Muscle layer of duodenum (tissue), 2 donors: Measurements from ENCODE around the gene TBL1XR1.

Experiments
- H3K27ac ChIP-seq: one replicate; pipeline ENCODE4 v1.7.0; 2013; ENCODE audit warnings: mild to moderate bottlenecking, low read length
- H3K27me3 ChIP-seq: one replicate; pipeline ENCODE4 v1.7.0; 2013; ENCODE audit warnings: low read depth, mild to moderate bottlenecking, control low read depth, low read length
- H3K36me3 ChIP-seq, 2 donors: one replicate each; pipeline ENCODE4 v1.7.0; 2013; ENCODE audit warnings: low read length in 2 of 2, control low read depth in 1 of 2, mild to moderate bottlenecking in 1 of 2; ENCODE audit not compliant: insufficient read depth in 2 of 2, control insufficient read depth in 1 of 2
- H3K4me1 ChIP-seq, 2 donors: one replicate each; pipeline ENCODE4 v1.7.0; 2013; ENCODE audit warnings: low read length in 2 of 2, mild to moderate bottlenecking in 2 of 2, control low read depth in 1 of 2, moderate library complexity in 1 of 2; ENCODE audit not compliant: insufficient read depth in 2 of 2, control insufficient read depth in 1 of 2
- H3K4me3 ChIP-seq, 2 donors: one replicate each; pipeline ENCODE4 v1.7.0; 2013; ENCODE audit warnings: low read length in 2 of 2, low read depth in 1 of 2, mild to moderate bottlenecking in 1 of 2
- H3K9me3 ChIP-seq, 2 donors: one replicate each; pipeline ENCODE4 v1.7.0; 2013; ENCODE audit warnings: low read length in 2 of 2, control low read depth in 1 of 2, mild to moderate bottlenecking in 1 of 2; ENCODE audit not compliant: control insufficient read depth in 1 of 2
- donor health status: healthy.

Gene TBL1XR1

GRCh38 chr3:177104299-177104992, 92.8 kb downstream of the TBL1XR1 start:
- no peaks in the 10 kb centered on the region for H3K27me3 ChIP-seq
- H3K27ac ChIP-seq = no peak overlapping the region
- H3K4me1 ChIP-seq = peaks cover 4 to 32% of the 10 kb centered on the region in 2 donors
- H3K36me3 ChIP-seq = no peaks in the 10 kb centered on the region
- no peaks in the 10 kb centered on the region for H3K9me3 ChIP-seq
- H3K4me3 ChIP-seq = no peak overlapping the region

GRCh38 chr3:177102553-177102952, 94.7 kb downstream of the TBL1XR1 start:
- Histone ChIP-seq H3K4me3 (no peak overlapping the region), H3K27me3 (no peaks in the 10 kb centered on the region), H3K27ac (no peak overlapping the region), H3K9me3 (no peaks in the 10 kb centered on the region), H3K4me1 (peaks cover 4 to 24% of the 10 kb centered on the region in 2 donors), H3K36me3 (no peaks in the 10 kb centered on the region)

GRCh38 chr3:177098551-177098950, 98.7 kb downstream of the TBL1XR1 start:
- Histone ChIP-seq H3K9me3 (no peaks in the 10 kb centered on the region), H3K27ac (no peak overlapping the region), H3K27me3 (no peaks in the 10 kb centered on the region), H3K36me3 (no peaks in the 10 kb centered on the region), H3K4me1 (peaks cover 0 to 13% of the 10 kb centered on the region in 2 donors), H3K4me3 (no peak overlapping the region)

- Histone ChIP-seq H3K27ac (no peak overlapping the region), H3K27me3 (no peaks in the 10 kb centered on the region), H3K9me3 (peaks cover 0 to 4% of the 10 kb centered on the region in 2 donors), H3K4me3 (no peak overlapping the region), H3K4me1 (peaks cover 0 to 4% of the 10 kb centered on the region in 2 donors), H3K36me3 (no peaks in the 10 kb centered on the region)
These were observed 100.7 kb downstream of the TBL1XR1 start for GRCh38 chr3:177096615-177097014.

- Histone ChIP-seq H3K36me3 (no peaks in the 10 kb centered on the region), H3K27me3 (no peaks in the 10 kb centered on the region), H3K4me3 (no peak overlapping the region), H3K9me3 (peaks cover 0 to 4% of the 10 kb centered on the region in 2 donors), H3K27ac (no peak overlapping the region), H3K4me1 (peaks cover 0 to 12% of the 10 kb centered on the region in 2 donors)
These were observed 103.3 kb downstream of the TBL1XR1 start for GRCh38 chr3:177093966-177094365.

- Histone ChIP-seq H3K27ac (no peak overlapping the region), H3K4me1 (peaks cover 0 to 18% of the 10 kb centered on the region in 2 donors), H3K4me3 (no peak overlapping the region), H3K27me3 (no peaks in the 10 kb centered on the region), H3K36me3 (no peaks in the 10 kb centered on the region), H3K9me3 (peaks cover 0 to 4% of the 10 kb centered on the region in 2 donors)
These were observed 107.4 kb downstream of the TBL1XR1 start for GRCh38 chr3:177089901-177090300.

GRCh38 chr3:177089110-177089509, 108.2 kb downstream of the TBL1XR1 start:
- H3K36me3 ChIP-seq = no peaks in the 10 kb centered on the region
- H3K4me1 ChIP-seq = peaks cover 0 to 18% of the 10 kb centered on the region in 2 donors
- H3K4me3 ChIP-seq = no peak overlapping the region
- peaks cover 0 to 4% of the 10 kb centered on the region in 2 donors for H3K9me3 ChIP-seq
- H3K27me3 ChIP-seq = no peaks in the 10 kb centered on the region
- no peak overlapping the region for H3K27ac ChIP-seq

GRCh38 chr3:177085794-177086193, 111.5 kb downstream of the TBL1XR1 start:
- Histone ChIP-seq H3K9me3 (no peaks in the 10 kb centered on the region), H3K27ac (no peak overlapping the region), H3K27me3 (no peaks in the 10 kb centered on the region), H3K36me3 (no peaks in the 10 kb centered on the region), H3K4me3 (no peak overlapping the region), H3K4me1 (peaks cover 0 to 18% of the 10 kb centered on the region in 2 donors)

- Histone ChIP-seq H3K27me3 (no peaks in the 10 kb centered on the region), H3K9me3 (no peaks in the 10 kb centered on the region), H3K4me1 (peaks cover 0 to 16% of the 10 kb centered on the region in 2 donors), H3K36me3 (no peaks in the 10 kb centered on the region), H3K4me3 (no peak overlapping the region), H3K27ac (no peak overlapping the region)
These were observed 112.7 kb downstream of the TBL1XR1 start for GRCh38 chr3:177084616-177085015.

- H3K36me3 ChIP-seq = peaks cover 0 to 1% of the 10 kb centered on the region in 2 donors
- H3K27ac ChIP-seq = no peak overlapping the region
- no peak overlapping the region for H3K4me3 ChIP-seq
- no peaks in the 10 kb centered on the region for H3K9me3 ChIP-seq
- no peaks in the 10 kb centered on the region for H3K4me1 ChIP-seq
- no peaks in the 10 kb centered on the region for H3K27me3 ChIP-seq
These were observed 117.2 kb downstream of the TBL1XR1 start for GRCh38 chr3:177080122-177080521.

- peaks cover 0 to 6% of the 10 kb centered on the region in 2 donors for H3K36me3 ChIP-seq
- H3K27ac ChIP-seq = no peak overlapping the region
- H3K4me3 ChIP-seq = no peak overlapping the region
- H3K9me3 ChIP-seq = no peaks in the 10 kb centered on the region
- H3K27me3 ChIP-seq = no peaks in the 10 kb centered on the region
- H3K4me1 ChIP-seq = no peaks in the 10 kb centered on the region
These were observed 117.6 kb downstream of the TBL1XR1 start for GRCh38 chr3:177079684-177080083.
